Activated naive CD4-positive, alpha-beta T cell treated with anti-CD3 and anti-CD28 coated beads, Interleukin-2, amount 50 U/mL, for 24 hours (primary cell): ENCODE results near the gene SNX8.
A peak's percentile ranks its signal among the peaks of the same experiment; 100 is the strongest.

ENCODE experiments used
- H3K27ac Mint-ChIP-seq: one replicate; pipeline ENCODE4 v1.8.0; 2021; ENCODE audit warnings: mild to moderate bottlenecking, mixed read lengths
- H3K27me3 Mint-ChIP-seq: one replicate; pipeline ENCODE4 v1.8.0; 2021; ENCODE audit warnings: mixed read lengths
- H3K36me3 Mint-ChIP-seq: one replicate; pipeline ENCODE4 v1.8.0; 2021; ENCODE audit warnings: mixed read lengths
- H3K4me1 Mint-ChIP-seq: one replicate; pipeline ENCODE4 v1.8.0; 2021; ENCODE audit warnings: mixed read lengths
- H3K4me3 Mint-ChIP-seq: one replicate; pipeline ENCODE4 v1.8.0; 2021; ENCODE audit warnings: mild to moderate bottlenecking, mixed read lengths
- H3K9me3 Mint-ChIP-seq: one replicate; pipeline ENCODE4 v1.8.0; 2021; ENCODE audit warnings: mixed read lengths

The SNX8 gene, protein sequence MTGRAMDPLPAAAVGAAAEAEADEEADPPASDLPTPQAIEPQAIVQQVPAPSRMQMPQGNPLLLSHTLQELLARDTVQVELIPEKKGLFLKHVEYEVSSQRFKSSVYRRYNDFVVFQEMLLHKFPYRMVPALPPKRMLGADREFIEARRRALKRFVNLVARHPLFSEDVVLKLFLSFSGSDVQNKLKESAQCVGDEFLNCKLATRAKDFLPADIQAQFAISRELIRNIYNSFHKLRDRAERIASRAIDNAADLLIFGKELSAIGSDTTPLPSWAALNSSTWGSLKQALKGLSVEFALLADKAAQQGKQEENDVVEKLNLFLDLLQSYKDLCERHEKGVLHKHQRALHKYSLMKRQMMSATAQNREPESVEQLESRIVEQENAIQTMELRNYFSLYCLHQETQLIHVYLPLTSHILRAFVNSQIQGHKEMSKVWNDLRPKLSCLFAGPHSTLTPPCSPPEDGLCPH

GRCh38 chr7:2314209-2314955 lies at the start of gene SNX8:
Gene SNX8, minus strand, starts transcription at chr7:2314441. Its CDS starts 20 bp downstream, at chr7:2314421.
- H3K9me3 Mint-ChIP-seq: no peaks in the 10 kb centered on the region
- peaks cover 1% of the 10 kb centered on the region for H3K36me3 Mint-ChIP-seq
- peak within 1 kb of the TSS; percentile 90 for H3K4me3 Mint-ChIP-seq
- H3K4me1 Mint-ChIP-seq: peaks cover 13% of the 10 kb centered on the region
- H3K27me3 Mint-ChIP-seq: no peaks in the 10 kb centered on the region
- H3K27ac Mint-ChIP-seq: peak within 1 kb of the TSS; percentile 77

DNA sequence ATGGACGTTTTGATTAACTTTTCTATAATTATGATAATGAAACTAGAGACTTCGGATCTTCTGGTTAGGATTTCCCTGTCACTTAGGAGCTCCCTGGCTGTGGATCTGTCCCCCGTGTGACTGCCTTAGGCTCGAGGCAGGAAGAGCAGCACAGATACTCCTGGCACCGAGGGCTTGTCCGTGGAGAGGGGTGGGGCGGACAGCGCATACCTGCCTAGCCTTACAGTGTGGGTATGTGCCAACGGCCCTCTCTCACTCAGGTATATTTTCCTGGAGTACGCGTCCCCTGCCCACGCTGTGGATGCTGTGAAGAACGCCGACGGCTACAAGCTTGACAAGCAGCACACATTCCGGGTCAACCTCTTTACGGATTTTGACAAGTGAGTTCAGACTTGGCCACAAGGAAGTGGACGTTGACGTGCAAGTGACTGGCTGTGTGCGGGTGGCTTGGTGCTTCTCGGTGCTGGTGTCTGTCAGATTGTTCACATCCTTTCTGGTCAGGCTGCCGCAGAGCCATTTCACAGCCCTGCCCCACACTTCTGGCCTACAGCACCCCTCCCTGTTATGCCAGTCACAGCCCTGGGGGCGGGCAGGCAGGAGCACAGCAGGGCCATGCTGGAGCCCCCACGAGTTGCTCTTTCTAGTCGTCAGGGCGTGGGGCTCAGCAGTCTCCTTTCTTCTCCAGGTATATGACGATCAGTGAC lies 48.3 kb upstream of the SNX8 start:
- H3K27ac Mint-ChIP-seq: no peak overlapping the region
- H3K9me3 Mint-ChIP-seq: no peaks in the 10 kb centered on the region
- H3K4me3 Mint-ChIP-seq: peak overlapping the region; percentile 19

GRCh38 chr7:2360796-2361195 lies 46.6 kb upstream of the SNX8 start:
- Mint-ChIP-seq H3K4me1 (peaks cover 44% of the 10 kb centered on the region), H3K9me3 (no peaks in the 10 kb centered on the region), H3K27ac (peak overlapping the region; percentile 41), H3K4me3 (no peak overlapping the region), H3K27me3 (no peaks in the 10 kb centered on the region), H3K36me3 (peaks cover 22% of the 10 kb centered on the region)

More for the DNA sequence above, 48.3 kb upstream of the SNX8 start:
- peaks cover 33% of the 10 kb centered on the region for H3K4me1 Mint-ChIP-seq
- H3K36me3 Mint-ChIP-seq: peaks cover 17% of the 10 kb centered on the region
- H3K27me3 Mint-ChIP-seq: no peaks in the 10 kb centered on the region

DNA sequence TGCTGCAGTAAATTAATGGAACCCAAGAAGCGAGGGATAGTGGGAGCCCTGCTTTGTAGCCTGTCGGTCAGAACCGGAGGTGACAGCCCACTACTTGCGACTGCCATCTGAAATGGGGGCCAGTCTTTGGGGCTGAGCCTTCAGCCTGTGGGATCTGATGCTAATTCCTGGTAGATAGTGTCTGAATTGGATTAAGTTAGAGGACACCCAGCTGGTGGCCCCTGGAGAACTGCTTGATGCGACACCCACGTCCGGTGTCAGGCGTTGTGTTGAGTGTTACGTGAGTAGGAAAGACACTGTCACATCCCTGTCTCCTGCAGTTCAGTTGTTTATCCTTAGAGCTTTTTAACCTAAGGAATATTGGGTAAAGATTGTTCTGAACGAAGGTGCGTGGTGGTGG lies 45.4 kb upstream of the SNX8 start:
- peaks cover 22% of the 10 kb centered on the region for H3K36me3 Mint-ChIP-seq
- H3K4me1 Mint-ChIP-seq: peaks cover 44% of the 10 kb centered on the region
- no peak overlapping the region for H3K27ac Mint-ChIP-seq
- H3K4me3 Mint-ChIP-seq: peak overlapping the region; percentile 59
- no peaks in the 10 kb centered on the region for H3K27me3 Mint-ChIP-seq
- H3K9me3 Mint-ChIP-seq: no peaks in the 10 kb centered on the region

DNA sequence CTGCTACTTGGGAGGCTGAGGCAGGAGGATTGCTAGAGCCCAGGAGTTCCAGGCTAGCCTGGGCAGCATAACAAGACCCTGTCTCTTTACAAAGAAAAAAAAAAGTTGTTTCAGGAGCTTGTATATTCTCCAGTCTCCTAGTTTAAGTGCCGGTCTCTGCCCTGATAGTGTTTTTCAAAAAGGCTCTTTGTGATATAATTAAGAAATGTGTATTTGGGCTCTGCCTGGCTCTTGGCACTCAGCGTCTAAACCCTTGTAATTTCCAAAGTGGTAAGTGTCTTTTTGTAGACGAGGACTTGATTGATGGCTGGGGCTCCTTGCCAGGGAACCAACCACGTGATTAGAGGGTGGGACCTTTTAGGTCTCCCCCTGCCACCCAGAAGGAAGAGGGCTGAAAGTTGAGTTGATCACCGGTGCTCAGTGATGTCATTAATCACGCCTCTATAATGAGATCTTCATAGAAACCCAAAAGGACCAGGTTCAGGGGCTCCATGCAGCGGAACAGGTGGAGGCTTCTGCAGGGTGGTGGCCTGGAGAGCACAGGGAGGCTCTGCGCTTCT lies 44.8 kb upstream of the SNX8 start:
- Mint-ChIP-seq H3K9me3 (no peaks in the 10 kb centered on the region), H3K27me3 (no peaks in the 10 kb centered on the region), H3K36me3 (peaks cover 22% of the 10 kb centered on the region), H3K27ac (no peak overlapping the region), H3K4me1 (peaks cover 44% of the 10 kb centered on the region), H3K4me3 (peak overlapping the region; percentile 59)

DNA sequence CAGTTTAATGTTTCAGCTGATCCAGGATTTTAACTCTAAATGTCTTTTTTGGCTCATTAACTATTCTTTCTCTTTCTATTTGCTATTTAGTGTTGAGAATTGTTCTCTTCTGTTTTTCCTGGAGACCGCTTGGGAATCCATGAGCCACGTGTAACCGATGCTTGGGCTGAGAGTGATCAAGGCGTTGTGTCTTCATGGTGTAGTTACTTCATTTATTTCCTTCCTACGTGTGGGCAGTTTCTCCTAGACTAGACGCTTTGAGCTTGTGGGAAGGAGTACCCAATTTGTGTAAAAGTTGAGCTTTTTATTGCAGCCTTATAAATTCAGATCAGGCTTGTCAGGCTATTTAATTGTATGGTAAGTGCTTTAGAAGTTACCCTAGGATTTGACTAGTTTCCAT lies 43.3 kb upstream of the SNX8 start:
- Mint-ChIP-seq H3K9me3 (no peaks in the 10 kb centered on the region), H3K27me3 (no peaks in the 10 kb centered on the region), H3K36me3 (peaks cover 18% of the 10 kb centered on the region), H3K27ac (peak overlapping the region; percentile 87), H3K4me1 (peaks cover 48% of the 10 kb centered on the region), H3K4me3 (peak overlapping the region; percentile 92)

GRCh38 chr7:2357165-2357564 lies 42.9 kb upstream of the SNX8 start:
- peaks cover 48% of the 10 kb centered on the region for H3K4me1 Mint-ChIP-seq
- no peaks in the 10 kb centered on the region for H3K27me3 Mint-ChIP-seq
- H3K27ac Mint-ChIP-seq: no peak overlapping the region
- peak overlapping the region; percentile 92 for H3K4me3 Mint-ChIP-seq
- H3K9me3 Mint-ChIP-seq: no peaks in the 10 kb centered on the region
- peaks cover 16% of the 10 kb centered on the region for H3K36me3 Mint-ChIP-seq

DNA sequence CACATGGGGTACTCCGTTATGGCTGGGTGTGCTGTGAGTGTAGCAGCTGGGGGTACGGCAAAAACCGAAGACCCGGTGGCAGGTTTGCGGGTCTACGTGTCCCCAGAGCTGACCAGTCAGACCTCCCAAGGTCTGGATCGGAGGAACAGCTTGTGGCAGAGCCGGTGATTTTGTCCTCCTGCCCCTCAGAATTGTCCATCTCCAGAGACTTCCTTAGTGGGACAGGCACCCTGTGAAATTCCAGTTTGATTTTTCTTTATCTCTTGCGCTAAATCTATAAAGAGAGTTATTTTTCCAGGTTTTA lies 41.4 kb upstream of the SNX8 start:
- Mint-ChIP-seq H3K9me3 (no peaks in the 10 kb centered on the region), H3K4me1 (peaks cover 45% of the 10 kb centered on the region), H3K36me3 (peaks cover 14% of the 10 kb centered on the region), H3K27ac (peak overlapping the region; percentile 91), H3K4me3 (peak overlapping the region; percentile 92), H3K27me3 (no peaks in the 10 kb centered on the region)

GRCh38 chr7:2354939-2355704 lies 40.9 kb upstream of the SNX8 start:
- Mint-ChIP-seq H3K36me3 (peaks cover 9% of the 10 kb centered on the region), H3K27ac (peak overlapping the region; percentile 100), H3K9me3 (no peaks in the 10 kb centered on the region), H3K4me3 (peak overlapping the region; percentile 95), H3K4me1 (peaks cover 39% of the 10 kb centered on the region), H3K27me3 (no peaks in the 10 kb centered on the region)

GRCh38 chr7:2354186-2354938 lies 40.1 kb upstream of the SNX8 start, which contains the start of gene EIF3B:
Gene EIF3B, plus strand, starts transcription at chr7:2354827. Its CDS starts 95 bp downstream, at chr7:2354922.
- Mint-ChIP-seq H3K4me3 (peak within 1 kb of the TSS; percentile 95), H3K9me3 (no peaks in the 10 kb centered on the region), H3K27me3 (no peaks in the 10 kb centered on the region), H3K27ac (peak within 1 kb of the TSS; percentile 100), H3K36me3 (peaks cover 9% of the 10 kb centered on the region), H3K4me1 (peaks cover 32% of the 10 kb centered on the region)

- Mint-ChIP-seq H3K27ac (peak overlapping the region; percentile 100), H3K27me3 (no peaks in the 10 kb centered on the region), H3K9me3 (no peaks in the 10 kb centered on the region), H3K4me3 (peak overlapping the region; percentile 95), H3K4me1 (peaks cover 27% of the 10 kb centered on the region), H3K36me3 (peaks cover 7% of the 10 kb centered on the region)
These were observed 39.6 kb upstream of the SNX8 start for GRCh38 chr7:2353936-2354185.

DNA sequence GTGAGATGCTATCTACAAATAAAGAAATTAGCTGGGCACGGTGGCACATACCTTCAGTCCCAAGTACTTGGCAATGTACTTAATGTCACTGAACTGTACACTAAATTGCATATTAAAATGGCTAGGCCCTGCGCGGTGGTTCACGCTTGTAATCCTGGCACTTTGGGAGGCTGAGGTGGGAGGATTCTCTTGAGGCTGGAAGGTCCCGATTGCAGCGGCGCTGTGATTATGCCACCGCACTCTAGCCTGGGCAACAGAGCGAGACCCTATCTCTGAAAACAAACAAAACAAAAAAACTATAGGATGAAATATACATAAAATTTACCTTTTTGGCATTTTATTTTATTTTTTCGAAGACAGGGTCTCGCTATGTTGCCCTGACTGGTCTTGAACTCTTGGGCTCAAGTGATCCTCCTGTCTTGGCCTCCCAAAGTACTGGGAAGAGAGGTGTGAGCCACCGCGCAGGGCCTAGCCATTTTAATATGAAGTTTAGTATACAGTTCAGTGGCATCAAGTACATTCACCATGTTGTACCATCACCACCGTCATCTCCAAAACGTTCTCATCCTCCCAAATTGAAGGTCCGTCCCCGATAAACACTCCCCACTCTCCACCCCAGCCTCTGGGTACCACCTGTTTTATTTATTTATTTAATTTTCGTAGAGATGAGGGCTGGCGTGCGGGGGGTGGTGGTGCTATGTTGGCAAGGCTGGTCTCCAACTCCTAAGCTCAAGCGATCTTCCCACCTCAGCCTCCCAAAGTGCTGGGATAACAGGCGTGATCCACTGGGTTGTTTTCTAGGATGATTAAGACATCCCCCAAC lies 39.1 kb upstream of the SNX8 start:
- Mint-ChIP-seq H3K27me3 (no peaks in the 10 kb centered on the region), H3K36me3 (peaks cover 7% of the 10 kb centered on the region), H3K4me3 (peak overlapping the region; percentile 95), H3K9me3 (no peaks in the 10 kb centered on the region), H3K27ac (peak overlapping the region; percentile 100), H3K4me1 (peaks cover 21% of the 10 kb centered on the region)

GRCh38 chr7:2350861-2351260 lies 36.6 kb upstream of the SNX8 start:
- Mint-ChIP-seq H3K27me3 (no peaks in the 10 kb centered on the region), H3K9me3 (no peaks in the 10 kb centered on the region), H3K4me3 (no peak overlapping the region), H3K27ac (no peak overlapping the region), H3K4me1 (peaks cover 8% of the 10 kb centered on the region), H3K36me3 (peaks cover under 1% of the 10 kb centered on the region)

DNA sequence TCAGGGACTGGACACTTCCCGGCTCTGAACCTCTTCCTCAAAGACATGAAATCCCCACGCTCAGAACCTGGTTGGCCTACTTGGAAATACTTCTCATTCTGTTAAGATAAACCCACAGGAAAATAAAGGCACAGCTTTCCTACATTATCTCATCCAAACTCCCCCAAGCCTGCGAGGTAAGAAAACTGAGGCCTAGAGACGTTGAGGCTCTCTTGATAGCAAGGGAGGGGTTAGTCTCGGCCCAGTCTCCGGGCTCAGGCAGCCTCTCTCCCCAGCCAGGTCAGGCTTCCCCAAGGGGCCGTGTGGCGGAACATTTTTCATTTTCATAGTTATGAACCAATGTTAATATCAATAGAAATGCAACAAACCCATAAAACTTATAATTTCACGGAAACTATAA lies 35.8 kb upstream of the SNX8 start:
- H3K4me1 Mint-ChIP-seq: peaks cover 7% of the 10 kb centered on the region
- no peak overlapping the region for H3K27ac Mint-ChIP-seq
- H3K36me3 Mint-ChIP-seq: no peaks in the 10 kb centered on the region
- H3K4me3 Mint-ChIP-seq: no peak overlapping the region
- no peaks in the 10 kb centered on the region for H3K9me3 Mint-ChIP-seq
- H3K27me3 Mint-ChIP-seq: no peaks in the 10 kb centered on the region
